22Rv1 (cell line): Measurements from ENCODE around the gene MNX1.

Experiments
- H3K27ac ChIP-seq: fragments of 450-650 bp; 2 replicates; pipeline ENCODE4 v1.5.1; 2017
- CTCF ChIP-seq: fragments of 450-650 bp; IDR thresholded peaks from 2 replicates; pipeline ENCODE4 v1.5.1; 2017; ENCODE audit warnings: mild to moderate bottlenecking
- ZFX ChIP-seq: fragments of 450-650 bp; IDR thresholded peaks from 2 replicates; pipeline ENCODE4 v1.6.1; 2017; ENCODE audit warnings: antibody characterized with exemption, borderline replicate concordance

The MNX1 gene

GRCh38 chr7:157054927-157055326 lies 44.5 kb upstream of the MNX1 start:
- H3K27ac ChIP-seq = no peak overlapping the region
- TF ChIP-seq ZFX (no peak), CTCF (no peak)

- no peak for TF ChIP-seq CTCF
- no peak for TF ChIP-seq ZFX
- no peak overlapping the region for H3K27ac ChIP-seq
Observed at GRCh38 chr7:157053118-157053517, 42.7 kb upstream of the MNX1 start.

- TF ChIP-seq ZFX (no peak), CTCF (no peak)
- H3K27ac ChIP-seq = no peak overlapping the region
Observed at GRCh38 chr7:157047148-157047547, 36.7 kb upstream of the MNX1 start.

DNA sequence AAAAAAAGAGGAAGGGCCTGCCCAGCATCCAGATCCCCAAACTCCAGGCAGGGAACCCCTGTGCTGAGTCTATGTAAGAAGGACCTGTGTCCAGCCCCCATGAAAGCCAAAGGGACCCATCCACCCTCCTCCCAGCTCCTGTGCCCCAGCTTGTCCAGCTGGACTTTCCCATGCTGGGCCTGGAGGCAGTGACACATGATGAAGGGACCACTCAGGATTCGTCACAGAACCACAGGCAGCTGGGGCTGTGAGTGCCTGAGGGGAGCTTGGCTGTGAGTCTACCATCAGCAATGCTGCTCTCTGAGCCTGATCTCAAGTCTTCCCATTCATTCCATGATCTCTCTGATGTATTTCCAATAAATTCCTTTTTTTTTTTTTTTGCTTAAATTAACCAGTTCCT lies 36.2 kb upstream of the MNX1 start:
- no peak for TF ChIP-seq CTCF
- TF ChIP-seq ZFX = no peak
- no peak overlapping the region for H3K27ac ChIP-seq

DNA sequence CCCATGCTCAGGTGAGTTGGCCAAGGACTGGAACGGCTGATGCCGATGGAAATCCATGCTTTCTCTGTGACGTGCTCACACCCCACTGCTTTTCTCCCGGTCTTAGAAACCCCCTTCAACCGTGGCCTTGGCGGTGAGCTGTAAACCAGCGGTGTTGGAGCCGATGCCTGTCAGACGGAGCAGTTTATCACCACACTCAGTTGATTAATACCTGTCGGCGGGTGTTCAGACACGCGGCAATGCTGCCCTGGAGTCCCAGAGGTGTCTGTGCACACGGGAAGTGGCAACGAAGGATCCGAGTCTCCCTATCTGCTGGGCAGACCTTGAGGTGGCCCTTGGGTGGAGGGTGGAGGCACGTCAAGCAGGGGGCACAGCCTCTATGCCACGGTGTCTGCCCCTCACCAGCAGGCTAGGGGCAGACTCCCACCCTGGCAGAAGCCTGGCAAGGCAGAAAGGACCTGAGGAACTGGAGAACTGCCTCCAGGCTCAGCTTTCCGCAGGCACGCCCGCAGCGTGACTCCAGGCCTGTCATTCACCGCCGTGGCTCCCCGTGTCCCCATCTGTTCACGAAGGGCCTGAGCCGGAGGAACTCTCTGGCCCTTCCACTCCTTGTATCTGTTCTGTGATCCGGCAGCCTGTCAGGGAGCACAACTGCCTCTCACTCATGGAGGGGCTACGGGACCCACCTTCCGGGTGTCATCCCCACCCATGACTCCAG lies 34.6 kb upstream of the MNX1 start:
- no peak for TF ChIP-seq ZFX
- TF ChIP-seq CTCF = no peak
- H3K27ac ChIP-seq = no peak overlapping the region

DNA sequence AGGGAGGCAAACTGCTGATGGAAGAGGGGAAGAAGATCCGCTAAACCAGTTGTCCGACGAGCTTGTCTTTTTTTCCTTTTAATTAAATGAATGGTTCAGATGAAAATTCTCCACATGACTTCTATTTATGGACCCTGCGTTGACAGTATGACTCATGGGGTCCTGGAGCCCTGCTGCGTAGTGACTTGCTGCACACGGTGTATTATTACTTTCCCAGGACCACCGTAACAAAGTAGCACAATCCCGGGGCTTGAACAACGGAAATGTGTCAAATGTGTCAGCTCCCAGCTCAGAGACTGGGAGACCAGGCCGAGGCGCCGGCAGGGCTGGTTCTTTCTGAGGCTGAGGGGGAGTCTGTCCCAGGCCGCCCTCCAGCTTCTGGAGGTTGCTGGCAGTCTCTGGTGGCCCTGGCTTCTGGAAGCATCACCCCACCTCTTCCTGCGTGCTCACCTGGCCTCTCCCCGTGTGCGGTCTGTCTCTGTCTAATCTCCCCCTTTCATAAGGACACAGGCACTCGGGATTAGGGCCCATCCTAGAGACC lies 33.8 kb upstream of the MNX1 start:
- no peak overlapping the region for H3K27ac ChIP-seq
- no peak for TF ChIP-seq CTCF
- no peak for TF ChIP-seq ZFX

DNA sequence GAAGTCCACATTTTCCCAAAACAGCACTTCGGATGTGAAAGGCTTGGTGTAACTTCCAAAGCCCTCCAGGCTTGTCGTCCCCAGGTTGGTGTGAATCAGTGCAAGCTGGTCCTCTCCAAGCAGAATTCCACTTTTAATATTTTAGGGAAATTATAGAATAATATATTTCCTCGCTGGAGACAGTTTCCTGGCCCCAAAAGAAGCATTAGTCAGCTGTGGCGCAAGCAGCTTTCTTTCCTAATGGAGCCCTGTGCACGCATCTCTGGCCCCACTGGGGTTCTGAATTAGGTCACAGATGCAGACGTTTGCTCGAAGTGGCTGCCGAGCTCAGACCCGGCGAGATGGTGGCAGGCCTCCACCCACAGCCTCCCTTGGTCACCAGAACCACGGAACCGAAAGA lies 33.3 kb upstream of the MNX1 start:
- TF ChIP-seq ZFX = no peak
- no peak for TF ChIP-seq CTCF
- H3K27ac ChIP-seq = no peak overlapping the region
